ENCODE data around the gene CD200R1. TPM values are rescaled to one million over a fixed set of nuclear protein-coding genes. Genes with fewer than 3 reads are reported as not detected.

The CD200R1 gene
- total and polyA plus RNA-seq, 9 of the 15 experiments (the other 6 are each of a cell fraction or from before 2014, with no cell fraction given): 0.04 to 0.23 (median 0.09) TPM; not detected in 5

DNA sequence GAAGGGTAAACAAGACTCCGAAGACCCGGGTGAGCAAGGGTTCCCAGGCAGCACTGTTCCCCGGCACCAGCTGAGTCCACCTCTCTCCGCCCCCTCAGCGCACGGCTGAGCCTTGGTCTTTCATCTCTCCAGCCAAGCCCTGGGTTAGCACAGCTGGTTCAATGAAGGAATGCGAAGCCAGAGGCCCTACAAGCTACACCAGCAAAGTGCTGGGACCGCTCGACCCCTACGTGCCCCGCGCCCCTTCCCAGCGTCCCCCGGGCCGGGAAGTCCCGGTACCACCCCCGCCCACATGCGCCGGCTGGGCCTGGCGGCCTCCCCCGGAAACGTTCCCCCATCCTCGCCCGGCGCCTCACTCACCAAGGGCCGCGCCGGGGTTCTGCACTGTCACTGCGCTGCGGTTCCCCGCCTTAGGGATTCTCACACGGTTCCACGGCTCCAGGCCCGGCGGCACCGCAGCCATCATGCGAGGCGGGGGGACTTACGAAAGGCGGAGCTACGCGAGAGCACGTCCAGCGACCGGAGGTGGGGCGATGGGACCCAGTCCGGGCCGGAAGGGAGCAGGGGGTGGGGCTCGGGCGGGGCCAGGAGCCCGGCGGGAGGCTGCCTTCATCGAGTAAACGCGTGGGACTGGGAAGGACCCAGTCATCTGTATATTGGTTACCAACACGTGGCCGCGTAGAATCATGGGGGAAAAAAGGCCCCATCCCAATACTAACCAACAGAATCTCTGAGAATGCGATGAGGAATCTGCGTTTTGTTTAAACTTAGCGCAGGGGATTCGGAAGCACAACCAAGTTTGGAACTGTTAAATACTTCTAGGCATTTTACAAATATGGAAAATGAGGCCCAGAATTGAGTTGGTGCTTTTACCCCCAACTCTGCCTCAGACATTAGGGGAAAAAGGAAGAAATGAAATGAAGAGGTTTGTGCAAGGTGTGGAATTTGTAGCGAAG is 44.6 kb upstream of the CD200R1 start (continued):
- TF ChIP-seq, protein P1, sequence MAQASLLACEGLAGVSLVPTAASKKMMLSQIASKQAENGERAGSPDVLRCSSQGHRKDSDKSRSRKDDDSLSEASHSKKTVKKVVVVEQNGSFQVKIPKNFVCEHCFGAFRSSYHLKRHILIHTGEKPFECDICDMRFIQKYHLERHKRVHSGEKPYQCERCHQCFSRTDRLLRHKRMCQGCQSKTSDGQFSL (CRISPR knock-in tag; IDR thresholded peaks at IDR 0.05): no peak
- TF ChIP-seq, protein P1 (tag; IDR thresholded peaks at IDR 0.05): no peak
- TF ChIP-seq, protein P2, sequence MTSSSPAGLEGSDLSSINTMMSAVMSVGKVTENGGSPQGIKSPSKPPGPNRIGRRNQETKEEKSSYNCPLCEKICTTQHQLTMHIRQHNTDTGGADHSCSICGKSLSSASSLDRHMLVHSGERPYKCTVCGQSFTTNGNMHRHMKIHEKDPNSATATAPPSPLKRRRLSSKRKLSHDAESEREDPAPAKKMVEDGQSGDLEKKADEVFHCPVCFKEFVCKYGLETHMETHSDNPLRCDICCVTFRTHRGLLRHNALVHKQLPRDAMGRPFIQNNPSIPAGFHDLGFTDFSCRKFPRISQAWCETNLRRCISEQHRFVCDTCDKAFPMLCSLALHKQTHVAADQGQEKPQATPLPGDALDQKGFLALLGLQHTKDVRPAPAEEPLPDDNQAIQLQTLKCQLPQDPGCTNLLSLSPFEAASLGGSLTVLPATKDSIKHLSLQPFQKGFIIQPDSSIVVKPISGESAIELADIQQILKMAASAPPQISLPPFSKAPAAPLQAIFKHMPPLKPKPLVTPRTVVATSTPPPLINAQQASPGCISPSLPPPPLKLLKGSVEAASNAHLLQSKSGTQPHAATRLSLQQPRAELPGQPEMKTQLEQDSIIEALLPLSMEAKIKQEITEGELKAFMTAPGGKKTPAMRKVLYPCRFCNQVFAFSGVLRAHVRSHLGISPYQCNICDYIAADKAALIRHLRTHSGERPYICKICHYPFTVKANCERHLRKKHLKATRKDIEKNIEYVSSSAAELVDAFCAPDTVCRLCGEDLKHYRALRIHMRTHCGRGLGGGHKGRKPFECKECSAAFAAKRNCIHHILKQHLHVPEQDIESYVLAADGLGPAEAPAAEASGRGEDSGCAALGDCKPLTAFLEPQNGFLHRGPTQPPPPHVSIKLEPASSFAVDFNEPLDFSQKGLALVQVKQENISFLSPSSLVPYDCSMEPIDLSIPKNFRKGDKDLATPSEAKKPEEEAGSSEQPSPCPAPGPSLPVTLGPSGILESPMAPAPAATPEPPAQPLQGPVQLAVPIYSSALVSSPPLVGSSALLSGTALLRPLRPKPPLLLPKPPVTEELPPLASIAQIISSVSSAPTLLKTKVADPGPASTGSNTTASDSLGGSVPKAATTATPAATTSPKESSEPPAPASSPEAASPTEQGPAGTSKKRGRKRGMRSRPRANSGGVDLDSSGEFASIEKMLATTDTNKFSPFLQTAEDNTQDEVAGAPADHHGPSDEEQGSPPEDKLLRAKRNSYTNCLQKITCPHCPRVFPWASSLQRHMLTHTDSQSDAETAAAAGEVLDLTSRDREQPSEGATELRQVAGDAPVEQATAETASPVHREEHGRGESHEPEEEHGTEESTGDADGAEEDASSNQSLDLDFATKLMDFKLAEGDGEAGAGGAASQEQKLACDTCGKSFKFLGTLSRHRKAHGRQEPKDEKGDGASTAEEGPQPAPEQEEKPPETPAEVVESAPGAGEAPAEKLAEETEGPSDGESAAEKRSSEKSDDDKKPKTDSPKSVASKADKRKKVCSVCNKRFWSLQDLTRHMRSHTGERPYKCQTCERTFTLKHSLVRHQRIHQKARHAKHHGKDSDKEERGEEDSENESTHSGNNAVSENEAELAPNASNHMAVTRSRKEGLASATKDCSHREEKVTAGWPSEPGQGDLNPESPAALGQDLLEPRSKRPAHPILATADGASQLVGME (CRISPR knock-in tag; IDR thresholded peaks at IDR 0.05): no peak
- TF ChIP-seq PTBP1 (IDR thresholded peaks at IDR 0.05; ENCODE audit: low read depth, low read length) (no peak), MEF2D (tag; conservative IDR thresholded peaks at IDR 0.05; ENCODE audit: low read depth) (no peak), E2F3 (CRISPR knock-in tag; IDR thresholded peaks at IDR 0.05) (peak; percentile 11; the same call in 1 of the 2 replicates), HNRNPH1 (optimal IDR thresholded peaks at IDR 0.05; ENCODE audit: low read depth, low read length) (no peak), ZNF431 (CRISPR knock-in tag; IDR thresholded peaks at IDR 0.05) (no peak), PHTF2 (CRISPR knock-in tag; IDR thresholded peaks at IDR 0.05) (no peak), ZNF830 (CRISPR knock-in tag; IDR thresholded peaks at IDR 0.05) (no peak), RBM39 (optimal IDR thresholded peaks at IDR 0.05; ENCODE audit: low read depth, low read length) (no peak), ZNF121 (CRISPR knock-in tag; conservative IDR thresholded peaks at IDR 0.05) (no peak), MCM5 (IDR thresholded peaks at IDR 0.05; ENCODE audit: low read depth) (no peak), PHB2 (IDR thresholded peaks at IDR 0.05; ENCODE audit: low read depth) (no peak), ETV6 (IDR thresholded peaks at IDR 0.05; ENCODE audit: borderline replicate concordance in 1 of 2, low read depth in 2 of 2, low read length in 1 of 2) (no peak), ETV6 (CRISPR knock-in tag; IDR thresholded peaks at IDR 0.05; ENCODE audit: borderline replicate concordance) (no peak), NUFIP1 (IDR thresholded peaks at IDR 0.05; ENCODE audit: partially characterized antibody) (no peak)
- TF ChIP-seq, protein P3, sequence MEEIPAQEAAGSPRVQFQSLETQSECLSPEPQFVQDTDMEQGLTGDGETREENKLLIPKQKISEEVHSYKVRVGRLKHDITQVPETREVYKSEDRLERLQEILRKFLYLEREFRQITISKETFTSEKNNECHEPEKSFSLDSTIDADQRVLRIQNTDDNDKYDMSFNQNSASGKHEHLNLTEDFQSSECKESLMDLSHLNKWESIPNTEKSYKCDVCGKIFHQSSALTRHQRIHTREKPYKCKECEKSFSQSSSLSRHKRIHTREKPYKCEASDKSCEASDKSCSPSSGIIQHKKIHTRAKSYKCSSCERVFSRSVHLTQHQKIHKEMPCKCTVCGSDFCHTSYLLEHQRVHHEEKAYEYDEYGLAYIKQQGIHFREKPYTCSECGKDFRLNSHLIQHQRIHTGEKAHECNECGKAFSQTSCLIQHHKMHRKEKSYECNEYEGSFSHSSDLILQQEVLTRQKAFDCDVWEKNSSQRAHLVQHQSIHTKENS (CRISPR knock-in tag; IDR thresholded peaks at IDR 0.05): no peak

All from K562 (cell line).